Measurements from ENCODE around the gene ART4.

The ART4 gene

DNA sequence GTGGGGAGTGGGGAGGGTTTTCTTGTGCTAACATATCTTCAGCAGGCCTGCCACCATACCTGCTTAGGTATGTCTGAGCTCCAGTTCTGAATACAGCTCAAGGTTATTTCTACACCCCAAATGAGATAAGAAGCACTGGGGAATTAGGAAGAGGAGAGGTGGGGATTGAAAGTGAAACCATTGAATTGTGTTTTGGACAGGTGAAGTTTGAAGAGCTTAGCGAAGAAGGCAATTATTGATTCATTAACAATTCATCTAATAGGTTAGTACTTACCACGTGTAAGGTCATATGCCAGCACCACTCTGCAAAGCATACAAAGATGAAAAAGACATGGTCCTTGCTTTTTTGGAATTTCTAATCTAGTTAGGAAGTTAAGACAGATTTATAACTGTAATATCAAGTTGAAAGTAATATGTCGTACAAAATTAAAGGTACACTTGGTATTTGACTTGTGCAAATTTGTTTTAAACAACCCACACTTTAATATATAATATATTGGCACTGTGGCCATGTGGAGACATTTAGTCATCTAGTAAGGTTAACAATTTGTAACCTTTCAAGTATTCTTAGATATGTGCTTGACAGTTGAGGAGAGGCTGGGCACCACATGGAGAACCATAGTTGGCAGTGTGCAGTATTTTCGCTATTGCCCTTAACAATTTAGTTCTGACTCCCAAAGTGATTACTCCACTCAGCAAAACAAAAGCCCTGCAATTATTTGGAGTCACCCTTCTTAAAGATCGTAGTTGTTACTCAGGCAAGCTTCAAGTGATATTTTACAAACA is 33.0 kb downstream of the ART4 start:
- DNase-seq = no peak

DNA sequence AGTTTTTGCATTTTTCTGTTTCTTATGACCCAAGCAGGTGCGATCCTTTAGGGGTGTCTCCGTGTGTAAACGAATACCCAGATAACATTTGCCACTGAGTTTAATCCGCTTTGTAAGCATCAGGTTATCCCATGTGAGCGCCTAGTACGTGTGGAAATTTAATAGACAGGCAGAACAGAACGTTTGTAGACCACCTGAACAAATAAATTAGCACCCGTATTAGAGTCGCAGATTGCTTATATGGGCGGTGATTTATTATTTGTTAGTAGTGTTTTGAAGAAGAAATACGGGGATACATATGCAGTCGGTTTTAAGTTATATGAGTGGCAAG is 39.5 kb downstream of the ART4 start:
- DNase-seq = peak; percentile 90

DNA sequence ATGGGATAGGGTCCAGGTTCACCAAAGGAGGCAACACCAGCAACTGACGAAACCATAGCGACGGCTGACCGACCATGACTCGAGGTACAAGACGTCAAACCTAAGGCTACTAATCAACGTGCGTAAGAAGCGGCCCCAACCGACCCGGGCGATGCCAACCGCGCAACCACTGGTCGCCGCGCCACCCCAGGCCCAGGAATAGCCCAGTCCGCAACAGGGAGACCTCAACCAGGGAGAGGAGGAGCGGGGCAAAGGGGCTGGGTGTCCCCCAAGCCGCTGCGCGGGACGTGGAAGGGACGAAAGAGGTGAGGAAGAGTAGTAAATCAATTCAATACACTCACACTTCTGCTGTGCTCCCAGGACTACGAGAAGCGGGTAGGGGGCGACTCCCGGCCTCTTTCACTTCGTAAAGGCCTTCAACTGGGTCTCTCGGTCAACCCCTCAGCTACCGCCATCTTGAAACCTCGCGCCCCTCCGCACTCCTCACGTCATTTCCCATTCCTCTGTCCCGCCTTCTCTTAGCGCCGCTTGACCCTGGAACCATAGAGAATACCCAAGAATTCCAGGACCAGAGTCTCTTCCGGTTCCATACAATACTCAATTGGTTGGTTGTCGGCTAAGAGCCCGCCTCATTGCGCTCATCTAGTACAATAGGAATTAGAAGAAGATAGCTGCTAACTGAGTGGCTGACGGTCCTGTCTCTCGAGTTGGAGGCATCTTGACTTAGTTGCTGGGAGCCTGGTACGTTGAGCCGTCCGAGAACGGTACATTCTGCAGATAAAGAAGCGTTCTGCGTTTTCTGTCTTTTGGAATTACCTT is 40.1 kb downstream of the ART4 start, which contains the start of the genes C12orf60 and WBP11:
Gene C12orf60, plus strand, starts transcription at position 660 of the 819 bp plus-strand sequence. CDS start 19,266 bp downstream, outside the sequence.
Gene WBP11, minus strand, starts transcription at position 468 of the 819 bp plus-strand sequence. CDS start 2,095 bp downstream, outside the sequence.
- peak; percentile 99 for DNase-seq

DNA sequence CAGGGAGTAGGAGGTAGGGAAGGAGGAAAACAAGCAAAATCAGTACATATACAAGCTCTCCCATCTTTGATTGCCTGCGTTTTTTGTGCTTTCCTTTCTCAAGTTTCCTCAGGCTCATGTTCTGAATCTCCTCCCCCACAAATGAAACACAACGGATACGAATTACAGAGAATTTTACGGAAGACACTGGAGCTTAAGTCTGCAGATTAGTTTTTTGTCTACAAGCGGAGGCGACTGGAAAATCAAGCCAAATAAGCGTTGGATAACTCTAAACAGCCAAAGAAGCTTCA is 40.7 kb downstream of the ART4 start:
- DNase-seq = no peak

DNA sequence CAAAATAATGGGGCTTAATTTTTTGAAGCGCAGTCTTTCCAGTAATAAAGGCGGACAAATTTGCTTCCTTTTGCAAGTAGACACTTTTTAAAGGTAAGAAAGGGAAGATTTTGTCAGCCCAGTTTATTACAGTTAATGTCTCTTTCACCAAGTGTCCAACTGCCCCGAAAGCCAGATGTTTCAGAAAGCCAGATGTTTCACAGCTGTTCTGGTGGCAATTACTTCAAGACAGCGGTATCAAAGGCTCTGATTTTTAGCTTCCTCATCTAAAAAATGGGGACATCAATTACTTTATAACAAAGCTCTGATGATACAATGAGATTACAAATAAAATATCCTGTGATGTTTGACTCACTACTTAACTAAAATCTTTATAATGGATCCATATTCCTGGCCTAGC is 41.1 kb downstream of the ART4 start:
- no peak for DNase-seq

DNA sequence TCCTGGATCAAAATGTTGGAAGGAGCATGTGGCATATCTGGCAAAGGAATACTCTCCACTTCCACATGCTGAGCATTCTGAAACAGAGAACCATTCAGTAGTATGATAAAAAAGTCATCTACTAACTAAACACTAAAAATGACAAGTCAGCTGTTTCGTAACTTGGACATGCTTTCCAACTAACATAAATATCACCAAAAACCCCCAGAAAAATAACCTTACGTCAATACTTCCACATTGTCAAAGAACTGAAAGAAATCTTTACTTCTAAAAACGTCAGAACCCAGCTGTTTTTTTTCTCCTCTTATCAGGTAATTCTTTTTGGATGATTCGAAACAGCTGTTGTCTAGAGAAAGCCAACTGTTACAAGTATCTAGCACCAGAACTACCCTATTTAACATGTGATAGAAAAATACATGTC is 48.3 kb downstream of the ART4 start:
- no peak for DNase-seq

DNA sequence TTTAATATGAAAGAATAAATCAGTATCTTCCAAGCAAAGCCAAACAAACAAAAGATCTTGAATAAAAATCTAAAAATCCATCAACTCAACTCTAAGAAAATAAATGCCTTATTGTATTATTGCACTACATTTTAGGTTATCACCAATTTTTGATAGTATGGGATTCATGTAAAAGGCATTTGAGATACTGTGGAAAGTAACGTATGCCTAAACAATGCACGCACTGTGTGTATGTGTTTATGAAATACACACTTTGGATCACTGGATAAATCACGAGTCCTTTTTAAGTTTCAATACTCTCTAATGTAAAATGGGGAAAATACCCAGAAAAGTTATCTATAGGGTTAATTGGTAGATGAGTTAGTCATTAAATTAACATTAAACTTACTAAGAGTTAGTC is 57.8 kb downstream of the ART4 start:
- DNase-seq = no peak

DNA sequence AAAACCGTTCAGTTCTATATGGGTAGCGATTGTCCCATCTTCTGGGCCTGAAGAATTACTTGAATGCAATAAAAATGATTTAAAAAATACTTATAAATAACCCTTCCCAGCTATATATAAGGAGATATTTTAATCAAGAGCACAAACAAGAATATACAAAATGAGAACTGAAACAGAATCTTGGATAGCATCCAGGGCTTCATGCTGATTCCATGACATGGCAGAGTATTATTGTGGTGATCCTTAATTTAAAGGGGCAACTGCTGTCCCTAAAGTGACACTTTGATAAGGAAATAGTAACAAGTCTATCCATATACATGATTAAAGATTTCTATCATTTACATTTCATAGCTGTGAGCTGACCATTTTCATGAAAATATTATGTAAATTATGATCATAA is 58.9 kb downstream of the ART4 start:
- DNase-seq = no peak

DNA sequence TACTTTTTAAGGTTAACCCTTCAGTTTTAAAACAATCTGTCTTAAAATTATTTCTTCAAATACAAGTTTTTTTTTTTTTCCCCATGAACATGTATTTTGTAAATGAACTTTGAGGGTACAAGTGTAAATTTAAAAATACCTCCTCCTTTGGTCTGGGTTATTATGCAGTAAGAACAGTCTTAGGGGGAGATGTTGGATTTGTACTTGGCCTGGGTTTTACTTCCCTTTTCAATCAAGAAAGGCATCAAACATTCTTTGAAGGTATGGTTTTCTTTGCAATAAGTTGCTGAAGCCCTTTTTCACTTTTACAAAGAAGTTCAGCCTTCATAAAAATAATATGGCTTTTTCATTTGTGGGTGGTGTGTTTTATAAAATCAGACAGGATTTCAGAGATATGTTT is 60.6 kb downstream of the ART4 start:
- no peak for DNase-seq

DNA sequence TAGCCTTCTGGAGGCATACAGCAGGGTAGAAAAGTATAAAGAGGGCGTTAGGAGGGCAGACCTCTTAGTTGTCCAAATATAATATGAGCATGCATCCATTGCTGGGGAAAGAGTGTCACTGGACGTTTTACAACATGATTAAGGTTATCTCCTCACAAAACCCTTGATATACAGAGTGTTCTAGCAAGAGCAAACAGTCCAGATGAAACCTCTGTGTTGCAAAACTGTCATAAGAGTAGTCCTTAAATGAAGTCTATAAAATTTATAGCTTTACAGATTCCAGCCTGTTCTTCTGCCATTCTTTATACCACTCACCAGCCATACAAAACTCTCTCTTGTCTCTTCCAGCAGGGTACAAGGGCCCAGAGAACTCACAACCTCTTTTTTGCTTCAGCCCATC is 61.8 kb downstream of the ART4 start:
- DNase-seq = no peak

DNA sequence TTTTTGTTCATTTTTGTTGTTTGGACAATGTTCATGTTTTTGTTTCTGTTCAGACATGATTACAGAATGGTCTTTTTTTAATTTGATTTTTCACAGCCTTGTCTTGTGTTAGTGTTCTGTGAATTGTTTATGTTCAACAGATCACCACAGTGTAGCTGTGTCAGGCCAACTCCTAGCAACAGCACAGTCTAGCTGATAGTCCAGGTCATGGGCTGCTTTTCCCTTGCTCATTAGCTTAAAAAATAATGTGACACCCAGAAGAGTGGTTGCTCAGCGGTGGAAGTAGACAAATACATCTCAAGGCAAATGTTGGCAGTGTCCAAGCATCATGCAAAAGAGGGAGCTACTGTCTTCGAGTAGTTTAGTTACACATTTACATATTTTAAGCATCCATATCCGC is 62.5 kb downstream of the ART4 start:
- DNase-seq = no peak

DNA sequence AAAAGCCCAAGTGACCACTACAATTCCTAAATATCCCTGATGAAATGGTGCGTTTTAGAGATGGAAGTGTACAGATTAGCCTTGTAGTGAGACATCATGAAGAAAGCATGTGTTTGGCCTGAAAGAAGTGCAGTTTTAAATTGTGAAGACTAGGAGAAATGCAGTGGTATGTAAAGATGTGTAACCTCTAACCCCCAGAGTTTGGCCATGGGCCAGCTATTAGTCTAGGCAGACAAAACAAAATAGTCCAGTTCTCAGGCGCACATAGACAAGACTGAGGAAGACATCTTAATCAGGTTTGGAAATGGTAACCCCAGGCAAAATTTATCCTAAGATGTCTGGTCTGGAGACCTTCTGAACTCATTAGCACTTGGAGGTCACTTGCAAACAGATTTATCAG is 63.5 kb downstream of the ART4 start:
- no peak for DNase-seq

DNA sequence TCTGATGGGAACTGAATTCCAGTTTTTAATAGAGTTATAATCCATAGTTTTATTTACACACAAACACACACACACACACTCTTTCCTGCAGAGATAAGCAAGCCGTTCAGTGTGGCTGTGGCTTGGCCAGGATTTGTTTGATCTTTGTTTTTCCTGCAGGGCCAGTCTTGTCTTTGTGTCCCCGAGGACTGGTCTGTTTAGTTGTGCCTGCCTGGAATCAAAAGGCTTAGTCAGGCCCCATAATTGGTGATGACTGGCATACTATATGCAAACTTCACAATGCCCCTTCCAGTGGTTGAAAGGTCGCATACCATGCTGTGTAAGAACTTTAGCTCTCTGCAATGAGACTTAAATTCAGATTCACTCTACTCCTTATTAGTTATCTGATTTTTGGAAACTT is 66.1 kb downstream of the ART4 start:
- no peak for DNase-seq

DNA sequence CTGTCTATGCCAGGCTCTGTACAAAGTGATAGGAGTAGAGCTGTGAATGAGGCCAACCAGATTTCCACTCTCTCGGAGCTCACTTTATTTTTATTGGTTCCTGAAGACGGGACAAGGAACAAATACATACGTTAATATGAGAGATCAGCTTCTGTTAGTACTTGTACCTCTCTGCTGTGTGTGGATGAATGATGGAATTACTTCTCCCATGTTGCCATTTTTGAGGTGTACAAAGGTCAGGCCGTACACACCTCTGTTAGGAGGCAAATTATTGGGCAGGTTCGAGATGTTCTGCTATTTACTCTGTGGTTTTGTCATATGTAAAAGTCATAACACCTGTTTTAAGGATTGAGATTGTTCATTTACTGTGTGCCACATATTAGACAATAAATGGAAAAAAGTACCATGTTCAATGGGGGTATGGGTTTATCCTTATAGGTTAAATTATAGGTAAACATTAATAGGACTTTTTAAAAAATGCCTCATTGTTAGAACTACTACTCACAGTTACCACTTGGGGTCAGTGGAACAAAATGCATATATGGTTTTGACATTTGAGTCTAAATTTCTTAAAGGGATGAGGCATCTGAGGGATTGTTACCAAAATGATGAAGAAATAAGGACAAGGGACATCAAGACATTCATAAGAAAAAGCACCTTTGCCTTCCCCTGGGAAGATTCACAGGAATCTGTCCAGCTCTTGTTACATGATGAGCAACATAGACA is 66.9 kb downstream of the ART4 start:
- DNase-seq = no peak

DNA sequence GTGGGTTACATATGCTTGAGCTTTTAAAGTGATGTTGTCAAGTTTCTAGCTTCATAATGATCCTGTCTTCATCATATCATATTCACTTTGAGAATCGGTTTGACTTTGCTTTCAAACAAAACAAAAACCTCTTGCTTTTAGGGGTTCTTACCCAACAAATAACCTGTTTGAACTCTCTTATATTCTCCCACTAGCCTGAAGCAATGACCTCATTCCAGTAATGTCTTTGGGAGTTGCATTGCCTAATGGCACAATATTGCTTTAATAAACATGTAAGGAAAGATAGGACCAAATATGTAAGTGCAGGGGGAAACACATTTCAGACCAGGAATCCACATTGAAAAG is 67.7 kb downstream of the ART4 start:
- DNase-seq = no peak

All from NCI-H1092 treated with DMSO at 0.1 percent for 48 hours (cell line).